GOT3 (cell line): Measurements from ENCODE around the gene GJB4.

ENCODE experiments used
- DNase-seq: peaks from one replicate; lab custom pipeline; 2025; ENCODE audit warnings: mixed read lengths; lab: John Stamatoyannopoulos, UW

Gene GJB4

GRCh38 chr1:34778381-34778780 is 18.8 kb downstream of the GJB4 start:
- no peak for DNase-seq

- no peak for DNase-seq
Observed at GRCh38 chr1:34779005-34779404, 19.5 kb downstream of the GJB4 start.

- DNase-seq: no peak
Observed at GRCh38 chr1:34779526-34779925, 20.0 kb downstream of the GJB4 start.

GRCh38 chr1:34779962-34780361 is 20.4 kb downstream of the GJB4 start:
- DNase-seq: no peak

GRCh38 chr1:34780528-34780927 is 21.0 kb downstream of the GJB4 start:
- DNase-seq: no peak

GRCh38 chr1:34781071-34781843 is 21.7 kb downstream of the GJB4 start, which contains the start of gene GJB3:
TSS of gene GJB3 (plus strand) at chr1:34781214. CDS start at chr1:34784763, 3,549 bp downstream.
- no peak for DNase-seq

- DNase-seq: no peak
Observed at GRCh38 chr1:34781844-34782391, 22.4 kb downstream of the GJB4 start.

- no peak for DNase-seq
Observed at GRCh38 chr1:34784751-34785221, 25.2 kb downstream of the GJB4 start.

- DNase-seq: no peak
Observed at GRCh38 chr1:34785231-34785874, 25.8 kb downstream of the GJB4 start.

GRCh38 chr1:34785875-34786470 is 26.4 kb downstream of the GJB4 start:
- no peak for DNase-seq

GRCh38 chr1:34786521-34787325 is 27.2 kb downstream of the GJB4 start:
- no peak for DNase-seq

- DNase-seq: no peak
Observed at GRCh38 chr1:34787461-34788420, 28.2 kb downstream of the GJB4 start.

GRCh38 chr1:34790985-34791384 is 31.4 kb downstream of the GJB4 start:
- DNase-seq: no peak

GRCh38 chr1:34792424-34792823 is 32.9 kb downstream of the GJB4 start:
- DNase-seq: no peak

GRCh38 chr1:34792868-34793727 is 33.6 kb downstream of the GJB4 start, which contains the start of gene GJA4:
TSS of gene GJA4 (plus strand) at chr1:34792999. CDS start at chr1:34794214, 1,215 bp downstream.
- DNase-seq: no peak

GRCh38 chr1:34794001-34794789 is 34.7 kb downstream of the GJB4 start:
- DNase-seq: no peak

- no peak for DNase-seq
Observed at GRCh38 chr1:34794790-34795180, 35.2 kb downstream of the GJB4 start.

- no peak for DNase-seq
Observed at GRCh38 chr1:34795916-34796315, 36.4 kb downstream of the GJB4 start.

- DNase-seq: no peak
Observed at GRCh38 chr1:34796990-34797389, 37.5 kb downstream of the GJB4 start.
